GM19239 (cell line): ENCODE results near the gene XPNPEP2.

Experiments used
- DNase-seq: peaks from one replicate; pipeline ENCODE4 v3.0.0; 2011; ENCODE audit warnings: low spot score; ENCODE audit not compliant: insufficient read length
- FAIRE-seq: peaks from 2 replicates; lab custom pipeline; 2011; peaks lifted over from hg19 to GRCh38; lab: Jason Lieb, UNC

XPNPEP2 gene

GRCh38 chrX:129772796-129773431 lies 34.1 kb downstream of the XPNPEP2 start:
- DNase-seq: no peak
- peak; percentile 99 for FAIRE-seq

GRCh38 chrX:129773649-129774458 lies 35.1 kb downstream of the XPNPEP2 start:
- DNase-seq: no peak
- FAIRE-seq: peak; percentile 96

- no peak for DNase-seq
Observed at GRCh38 chrX:129777218-129778030, 38.6 kb downstream of the XPNPEP2 start.

GRCh38 chrX:129779086-129779672 lies 40.4 kb downstream of the XPNPEP2 start:
- FAIRE-seq (no peak), DNase-seq (no peak)

More at GRCh38 chrX:129777218-129778030, 38.6 kb downstream of the XPNPEP2 start:
- peak; percentile 100 for FAIRE-seq

- FAIRE-seq (no peak), DNase-seq (no peak)
Observed at GRCh38 chrX:129779747-129780146, 41.0 kb downstream of the XPNPEP2 start, which contains the start of gene SASH3. Gene SASH3 (plus strand): TSS chrX:129779949. CDS start chrX:129780098, 149 bp downstream.

- no peak for DNase-seq
- FAIRE-seq: no peak
Observed at GRCh38 chrX:129780441-129781105, 41.8 kb downstream of the XPNPEP2 start.

- FAIRE-seq (peak; percentile 100), DNase-seq (no peak)
Observed at GRCh38 chrX:129781134-129781672, 42.4 kb downstream of the XPNPEP2 start.

GRCh38 chrX:129781680-129782495 lies 43.1 kb downstream of the XPNPEP2 start:
- FAIRE-seq (no peak), DNase-seq (no peak)

- FAIRE-seq: peak; percentile 52
- no peak for DNase-seq
Observed at GRCh38 chrX:129782706-129783105, 43.9 kb downstream of the XPNPEP2 start.

GRCh38 chrX:129783291-129783713 lies 44.5 kb downstream of the XPNPEP2 start:
- FAIRE-seq (peak; percentile 57), DNase-seq (no peak)

- peak; percentile 88 for FAIRE-seq
- DNase-seq: no peak
Observed at GRCh38 chrX:129784371-129784770, 45.6 kb downstream of the XPNPEP2 start.

GRCh38 chrX:129785160-129785947 lies 46.6 kb downstream of the XPNPEP2 start:
- FAIRE-seq: peak; percentile 80

GRCh38 chrX:129786210-129786651 lies 47.5 kb downstream of the XPNPEP2 start:
- peak; percentile 100 for FAIRE-seq
- DNase-seq: peak; percentile 40

More at GRCh38 chrX:129785160-129785947, 46.6 kb downstream of the XPNPEP2 start:
- DNase-seq: no peak

- FAIRE-seq (peak; percentile 31), DNase-seq (no peak)
Observed at GRCh38 chrX:129787336-129788055, 48.7 kb downstream of the XPNPEP2 start.

- FAIRE-seq (no peak), DNase-seq (no peak)
Observed at GRCh38 chrX:129788527-129788926, 49.7 kb downstream of the XPNPEP2 start.

- FAIRE-seq (no peak), DNase-seq (no peak)
Observed at GRCh38 chrX:129790146-129790545, 51.4 kb downstream of the XPNPEP2 start.

- FAIRE-seq: no peak
- no peak for DNase-seq
Observed at GRCh38 chrX:129790808-129791207, 52.0 kb downstream of the XPNPEP2 start.
